Measurements from ENCODE around the gene PALB2. TPM values are rescaled to one million over a fixed set of nuclear protein-coding genes. Genes with fewer than 3 reads are reported as not detected.
"Not testable (repeated sequence)": the region's sequence is repeated elsewhere in the genome, so short reads cannot be mapped to it uniquely, and the experiment has no call there.

PALB2 gene
- total RNA-seq, 1 donor from 2014 or later, result 15.6 TPM

- DNase-seq (ENCODE audit: low spot score) (no peak), ATAC-seq (no peak)
- intact Hi-C loops (cut with DNase I), result no loop called here
Measured at GRCh38 chr16:23651943-23652468, 10.9 kb upstream of the PALB2 start.

GRCh38 chr16:23650674-23651416 lies 9.7 kb upstream of the PALB2 start:
- ATAC-seq (no peak), DNase-seq (ENCODE audit: low spot score) (no peak)
- intact Hi-C loops (cut with DNase I), result no loop called here

- intact Hi-C loops (cut with DNase I), result no loop called here
- DNase-seq (ENCODE audit: low spot score), result no peak
- ATAC-seq, result no peak
Measured at GRCh38 chr16:23642246-23642774, 1.2 kb upstream of the PALB2 start.

- intact Hi-C loops (cut with DNase I), result no loop called here
- DNase-seq (ENCODE audit: low spot score) (no peak), ATAC-seq (no peak)
Measured at GRCh38 chr16:23640615-23640930, 537 bp downstream of the PALB2 start.

GRCh38 chr16:23635958-23636357 lies 5.2 kb downstream of the PALB2 start:
- intact Hi-C loops (cut with DNase I), result no loop called here
- DNase-seq (ENCODE audit: low spot score) (no peak), ATAC-seq (no peak)

GRCh38 chr16:23634461-23635036 lies 6.6 kb downstream of the PALB2 start:
- DNase-seq (ENCODE audit: low spot score), result no peak
- no peak for ATAC-seq
- intact Hi-C loops (cut with DNase I), result no loop called here

GRCh38 chr16:23631874-23632273 lies 9.2 kb downstream of the PALB2 start:
- DNase-seq (ENCODE audit: low spot score); ATAC-seq; intact Hi-C loops (cut with DNase I): not testable (repeated sequence)

GRCh38 chr16:23629516-23629915 lies 11.6 kb downstream of the PALB2 start:
- DNase-seq (ENCODE audit: low spot score) (no peak), ATAC-seq (no peak)
- intact Hi-C loops (cut with DNase I), result no loop called here

GRCh38 chr16:23624092-23624491 lies 17.0 kb downstream of the PALB2 start:
- intact Hi-C loops (cut with DNase I), result no loop called here
- ATAC-seq, result no peak
- DNase-seq (ENCODE audit: low spot score), result no peak

GRCh38 chr16:23615805-23616204 lies 25.3 kb downstream of the PALB2 start:
- no peak for DNase-seq (ENCODE audit: low spot score)

GRCh38 chr16:23611936-23612335 lies 29.2 kb downstream of the PALB2 start:
- intact Hi-C loops (cut with DNase I), result no loop called here
- DNase-seq (ENCODE audit: low spot score) (no peak), ATAC-seq (no peak)

More at GRCh38 chr16:23615805-23616204, 25.3 kb downstream of the PALB2 start:
- intact Hi-C loops (cut with DNase I), result no loop called here
- ATAC-seq, result no peak

GRCh38 chr16:23610905-23611304 lies 30.2 kb downstream of the PALB2 start:
- ATAC-seq; DNase-seq (ENCODE audit: low spot score); intact Hi-C loops (cut with DNase I): not testable (repeated sequence)

GRCh38 chr16:23609929-23610328 lies 31.2 kb downstream of the PALB2 start:
- ATAC-seq (no peak), DNase-seq (ENCODE audit: low spot score) (no peak)
- intact Hi-C loops (cut with DNase I), result no loop called here

GRCh38 chr16:23608194-23608593 lies 32.9 kb downstream of the PALB2 start:
- no peak for ATAC-seq
- intact Hi-C loops (cut with DNase I), result no loop called here
- no peak for DNase-seq (ENCODE audit: low spot score)

- DNase-seq (ENCODE audit: low spot score), result no peak
- intact Hi-C loops (cut with DNase I), result no loop called here
- no peak for ATAC-seq
Measured at GRCh38 chr16:23607726-23608125, 33.4 kb downstream of the PALB2 start.

- DNase-seq (ENCODE audit: low spot score), result no peak
- ATAC-seq, result no peak
- intact Hi-C loops (cut with DNase I), result no loop called here
Measured at GRCh38 chr16:23597003-23597756, 43.9 kb downstream of the PALB2 start.

- peak; percentile 100 for ATAC-seq
- DNase-seq (ENCODE audit: low spot score), result peak; percentile 93
- intact Hi-C loops (cut with DNase I), result no loop called here
Measured at GRCh38 chr16:23595951-23596720, 45.0 kb downstream of the PALB2 start, which contains the start of gene NDUFAB1. Gene NDUFAB1 (minus strand): TSS chr16:23596316. CDS start chr16:23596290, 26 bp downstream.

- intact Hi-C loops (cut with DNase I), result no loop called here
- DNase-seq (ENCODE audit: low spot score) (no peak), ATAC-seq (no peak)
Measured at GRCh38 chr16:23595246-23595950, 45.7 kb downstream of the PALB2 start.
